B cell (primary cell): ENCODE measurements around the gene CXXC5. TPM values are rescaled to one million over a fixed set of nuclear protein-coding genes. Genes with fewer than 3 reads are reported as not detected.
A peak's percentile ranks its signal among the peaks of the same experiment; 100 is the strongest.

Experiments used
- ATAC-seq: fragments of 200-7000 bp; cut with Tn5 transposase; one replicate; pipeline ENCODE4 v1.10.0; 2021; ENCODE audit warnings: low read depth, mild to moderate bottlenecking, moderate number of reproducible peaks, moderate library complexity
- CTCF ChIA-PET: fragments of 350-600 bp; sonication (Branson Sonifier 250); formaldehyde crosslinking; loops from one replicate; lab custom pipeline; 2021; ENCODE audit warnings: antibody characterized with exemption, inconsistent platforms; lab: Charles Lee
- POLR2A ChIA-PET: fragments of 350-600 bp; sonication (Branson Sonifier 250); formaldehyde crosslinking; loops from one replicate; lab custom pipeline; 2021; ENCODE audit warnings: antibody characterized with exemption; lab: Charles Lee
- DNase-seq: peaks from one replicate; pipeline ENCODE4 v3.0.0; 2013
- H2AFZ ChIP-seq: 2 replicates; pipeline ENCODE4 v1.6.1; 2012; ENCODE audit warnings: mild to moderate bottlenecking, low read depth, low read length; ENCODE audit not compliant: insufficient read depth, poor library complexity, severe bottlenecking
- H3K27ac ChIP-seq, 2 donors: 1 replicate in 1 of 2; 2 replicates in 1 of 2; pipeline ENCODE4 v1.5.1; 2012 to 2013; ENCODE audit warnings: low read length in 2 of 2, mild to moderate bottlenecking in 2 of 2, moderate library complexity in 1 of 2
- H3K27me3 ChIP-seq, 4 experiments: fragments of 200-600 bp in 1 of 4; sonication (generic) in 1 of 4; replicated peaks in 1 of 4; 1 replicate in 2 of 4; 2 replicates in 2 of 4; pipeline versions ENCODE4 v1.6.1 to v1.7.0; 2013 to 2016; ENCODE audit warnings: low read length in 3 of 4, mild to moderate bottlenecking in 2 of 4, mixed read lengths in 1 of 4, moderate library complexity in 1 of 4; ENCODE audit not compliant: insufficient read depth in 4 of 4, control insufficient read depth in 3 of 4; ENCODE audit errors: control extremely low read depth in 1 of 4
- H3K36me3 ChIP-seq, 2 experiments: replicated peaks in 1 of 2; 1 replicate in 1 of 2; 2 replicates in 1 of 2; pipeline versions ENCODE4 v1.6.1 to v1.7.1; 2013; ENCODE audit warnings: low read length in 1 of 2; ENCODE audit not compliant: insufficient read depth in 2 of 2, control insufficient read depth in 1 of 2; ENCODE audit errors: control extremely low read depth in 1 of 2, extremely low read depth in 1 of 2
- H3K4me1 ChIP-seq, 2 donors: fragments of 200-600 bp in 1 of 2; sonication (generic) in 1 of 2; 1 replicate in 1 of 2; 2 replicates in 1 of 2; pipeline versions ENCODE4 v1.5.1 to v1.6.1; 2013 to 2017; ENCODE audit warnings: low read length in 2 of 2; ENCODE audit not compliant: control insufficient read depth in 2 of 2, insufficient read depth in 2 of 2
- H3K4me2 ChIP-seq: replicated peaks from 2 replicates; pipeline ENCODE3; 2012; ENCODE audit warnings: mild to moderate bottlenecking, low read depth, low read length; ENCODE audit not compliant: poor library complexity, severe bottlenecking
- H3K4me3 ChIP-seq, 5 experiments: fragments of 200-600 bp in 1 of 5; sonication (generic) in 1 of 5; 1 replicate in 3 of 5; 2 replicates in 2 of 5; pipeline versions ENCODE4 v1.5.1 to v1.7.0; 2011 to 2016; ENCODE audit warnings: low read length in 4 of 5, mild to moderate bottlenecking in 4 of 5, low read depth in 2 of 5, control low read depth in 1 of 5, moderate library complexity in 1 of 5; ENCODE audit not compliant: insufficient read depth in 1 of 5; ENCODE audit errors: control extremely low read depth in 1 of 5, extremely low read depth in 1 of 5
- H3K79me2 ChIP-seq: fragments of 200-600 bp; sonication (generic); one replicate; pipeline ENCODE4 v1.6.0; 2016; ENCODE audit warnings: low read length; ENCODE audit not compliant: control insufficient read depth, insufficient read depth
- H3K9ac ChIP-seq: fragments of 200-600 bp; sonication (generic); 2 replicates; pipeline ENCODE4 v1.6.1; 2017; ENCODE audit warnings: mild to moderate bottlenecking, low read length, moderate library complexity
- H3K9me3 ChIP-seq, 3 donors: one replicate each; pipeline versions ENCODE4 v1.6.1 to v1.7.1; 2013; ENCODE audit warnings: low read length in 2 of 3; ENCODE audit not compliant: control insufficient read depth in 2 of 3, insufficient read depth in 1 of 3; ENCODE audit errors: control extremely low read depth in 1 of 3
- H4K20me1 ChIP-seq: 2 replicates; pipeline ENCODE4 v1.6.0; 2012; ENCODE audit warnings: mild to moderate bottlenecking, low read length; ENCODE audit not compliant: insufficient read depth, control insufficient read depth, poor library complexity, severe bottlenecking
- H3K27ac Mint-ChIP-seq: one replicate; pipeline ENCODE4 v1.8.0; 2021; ENCODE audit warnings: mixed read lengths
- H3K27me3 Mint-ChIP-seq: one replicate; pipeline ENCODE4 v1.8.0; 2021; ENCODE audit warnings: mixed read lengths
- H3K4me1 Mint-ChIP-seq: one replicate; pipeline ENCODE4 v1.8.0; 2021; ENCODE audit warnings: mixed read lengths
- H3K4me3 Mint-ChIP-seq: one replicate; pipeline ENCODE4 v1.8.0; 2021; ENCODE audit warnings: mixed read lengths
- H3K9me3 Mint-ChIP-seq: one replicate; pipeline ENCODE4 v1.8.0; 2022; ENCODE audit warnings: mixed read lengths; ENCODE audit not compliant: insufficient read depth
- EZH2 ChIP-seq: IDR thresholded peaks from 2 replicates; pipeline ENCODE4 v1.6.1; 2012; ENCODE audit warnings: borderline replicate concordance, low read depth, mild to moderate bottlenecking, moderate library complexity, low read length; ENCODE audit not compliant: insufficient read depth, poor library complexity, severe bottlenecking
- WGBS: methylation state at CpG from one replicate; pipeline ENCODE4 v1.1.5; 2013; ENCODE audit warnings: missing lambda C conversion rate; ENCODE audit not compliant: insufficient coverage; 5-methylcytosine and 5-hydroxymethylcytosine counted together
- intact Hi-C: fragments of 100-400 bp; cut with micrococcal nuclease; formaldehyde crosslinking; loops from one replicate; pipeline ENCODE4 v1.10.0; 2022
- polyA plus RNA-seq: library from polyadenylated mRNA; depleted of rRNA; stranded (reverse); fragments of >200 nt; gene quantifications from 2 replicates; pipeline ENCODE4 v1.2.3, GENCODE V29; 2012
- total RNA-seq, 2 donors: library from RNA; stranded (reverse); fragments of 120-200 nt in 1 of 2; gene quantifications; 1 replicate in 1 of 2; 2 replicates in 1 of 2; pipeline versions ENCODE4 v1.2.3 to v1.2.4, GENCODE V29; 2013 to 2022
- TF ChIP-seq, protein P1 (sequence below): fragments of 200-600 bp; IDR thresholded peaks from one replicate; pipeline ENCODE4 v1.8.0; 2022; ENCODE audit warnings: antibody characterized with exemption, mild to moderate bottlenecking

The CXXC5 gene
- total and polyA plus RNA-seq, 2 donors (not counting 1 experiment from before 2014, with no cell fraction given), result 126 to 143 TPM

DNA sequence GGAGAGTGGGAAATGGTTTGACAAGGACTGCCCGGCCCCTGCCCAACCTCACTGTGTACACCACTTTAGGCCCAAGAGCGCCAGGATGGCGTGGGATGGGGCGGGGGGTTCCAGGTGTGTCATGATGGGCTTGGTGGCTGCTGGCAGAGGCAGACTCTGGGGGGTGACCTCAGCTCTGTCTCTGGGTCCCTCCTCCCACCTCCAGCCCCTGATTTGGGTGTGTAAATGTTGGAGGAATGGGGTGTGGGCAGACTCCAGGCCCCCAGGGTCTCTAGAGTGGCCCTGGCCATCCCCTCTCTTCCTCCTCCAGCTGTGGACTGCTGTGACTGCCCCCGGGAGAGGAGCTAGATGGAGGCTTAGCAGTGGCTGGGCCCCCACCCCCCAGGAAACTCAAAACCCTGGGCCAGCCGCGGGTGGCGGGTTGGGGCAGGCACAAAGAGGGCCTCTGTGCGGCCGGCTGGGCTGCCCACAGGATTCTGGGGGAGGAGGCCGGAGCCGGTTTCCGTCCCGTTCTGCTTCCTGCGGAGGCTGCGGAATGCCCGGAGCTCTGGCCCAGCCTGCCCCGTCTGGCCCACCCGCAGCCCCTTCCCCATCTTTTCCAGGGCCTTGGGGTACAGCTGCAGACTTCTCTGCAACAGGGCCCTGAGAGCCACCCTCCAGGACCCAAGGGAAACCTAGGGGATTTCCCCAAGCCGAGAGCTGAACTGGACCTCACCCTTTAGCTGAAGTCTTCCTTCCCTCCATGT is 23.1 kb downstream of the CXXC5 start:
- H4K20me1 ChIP-seq, result peaks cover 92% of the 10 kb centered on the region
- Mint-ChIP-seq H3K27me3 (no peaks in the 10 kb centered on the region), H3K4me1 (peaks cover 83% of the 10 kb centered on the region), H3K27ac (peak overlapping the region; percentile 95), H3K9me3 (no peaks in the 10 kb centered on the region), H3K4me3 (peak overlapping the region; percentile 86)
- peak overlapping the region; percentile 70 for H3K9ac ChIP-seq
- H3K36me3 ChIP-seq, result peaks cover 0 to 27% of the 10 kb centered on the region in 2 experiments
- peaks cover 83 to 94% of the 10 kb centered on the region in 2 donors for H3K4me1 ChIP-seq
- H3K27me3 ChIP-seq, result no peaks in the 10 kb centered on the region
- no peak for ATAC-seq
- H3K4me2 ChIP-seq, result peak overlapping the region; percentile 94
- intact Hi-C loops, result loop anchor here (2.0 kb wide), 1 partner anchor 40 kb away; no protein-coding TSS in a partner anchor
- peaks cover 97% of the 10 kb centered on the region for H3K79me2 ChIP-seq
- H3K27ac ChIP-seq, result peak overlapping the region; percentile 89 to 90
- H3K4me3 ChIP-seq, result peak overlapping the region in 4 of 5 experiments; percentile 40 to 71 (median 52)
- H3K9me3 ChIP-seq, result no peaks in the 10 kb centered on the region
- WGBS, result 1% methylated on average over 16 of the region's 20 CpGs
- CTCF ChIA-PET, result interaction anchor here (0.9 to 11.4 kb wide), 10 partner anchors 8 to 104 kb away, joined by 3 to 215 read pairs (median 7); partner anchors contain the start of gene CXXC5
- DNase-seq, result peak; percentile 51
- POLR2A ChIA-PET, result interaction anchor here (0.6 to 9.7 kb wide), 10 partner anchors 11 to 94 kb away, joined by 3 to 266 read pairs (median 18); partner anchors contain the start of gene CXXC5
- no peak overlapping the region for H2AFZ ChIP-seq
- TF ChIP-seq EZH2, result no peak
- TF ChIP-seq, protein P1, sequence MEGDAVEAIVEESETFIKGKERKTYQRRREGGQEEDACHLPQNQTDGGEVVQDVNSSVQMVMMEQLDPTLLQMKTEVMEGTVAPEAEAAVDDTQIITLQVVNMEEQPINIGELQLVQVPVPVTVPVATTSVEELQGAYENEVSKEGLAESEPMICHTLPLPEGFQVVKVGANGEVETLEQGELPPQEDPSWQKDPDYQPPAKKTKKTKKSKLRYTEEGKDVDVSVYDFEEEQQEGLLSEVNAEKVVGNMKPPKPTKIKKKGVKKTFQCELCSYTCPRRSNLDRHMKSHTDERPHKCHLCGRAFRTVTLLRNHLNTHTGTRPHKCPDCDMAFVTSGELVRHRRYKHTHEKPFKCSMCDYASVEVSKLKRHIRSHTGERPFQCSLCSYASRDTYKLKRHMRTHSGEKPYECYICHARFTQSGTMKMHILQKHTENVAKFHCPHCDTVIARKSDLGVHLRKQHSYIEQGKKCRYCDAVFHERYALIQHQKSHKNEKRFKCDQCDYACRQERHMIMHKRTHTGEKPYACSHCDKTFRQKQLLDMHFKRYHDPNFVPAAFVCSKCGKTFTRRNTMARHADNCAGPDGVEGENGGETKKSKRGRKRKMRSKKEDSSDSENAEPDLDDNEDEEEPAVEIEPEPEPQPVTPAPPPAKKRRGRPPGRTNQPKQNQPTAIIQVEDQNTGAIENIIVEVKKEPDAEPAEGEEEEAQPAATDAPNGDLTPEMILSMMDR, result no peak

GRCh38 chr5:139675213-139675612 is 27.1 kb downstream of the CXXC5 start:
- TF ChIP-seq EZH2, result no peak
- TF ChIP-seq, protein P1, result no peak
- intact Hi-C loops, result no loop called here
- H3K27ac Mint-ChIP-seq, result peak overlapping the region; percentile 78
- H3K4me1 Mint-ChIP-seq, result peaks cover 76% of the 10 kb centered on the region
- Histone ChIP-seq H3K79me2 (peaks cover 96% of the 10 kb centered on the region), H2AFZ (no peak overlapping the region), H3K4me2 (peak overlapping the region; percentile 13), H3K27me3 (no peaks in the 10 kb centered on the region), H4K20me1 (peaks cover 94% of the 10 kb centered on the region), H3K9ac (peak overlapping the region; percentile 15), H3K4me1 (peaks cover 50 to 69% of the 10 kb centered on the region in 2 donors), H3K36me3 (peaks cover 0 to 46% of the 10 kb centered on the region in 2 experiments), H3K9me3 (no peaks in the 10 kb centered on the region), H3K27ac (peak overlapping the region in 1 of 2 donors; percentile 74), H3K4me3 (no peak overlapping the region)
- CTCF ChIA-PET, result interaction anchor here (1.0 to 1.8 kb wide), 8 partner anchors 12 to 41 kb away, joined by 3 to 8 read pairs (median 4); partner anchors contain the start of gene CXXC5
- H3K4me3 Mint-ChIP-seq, result no peak overlapping the region
- DNase-seq (no peak), ATAC-seq (no peak)
- no peaks in the 10 kb centered on the region for H3K27me3 Mint-ChIP-seq
- POLR2A ChIA-PET, result interaction anchor here (0.6 to 1.0 kb wide), 3 partner anchors 10 to 37 kb away, joined by 3 read pairs; no protein-coding TSS in a partner anchor
- no peaks in the 10 kb centered on the region for H3K9me3 Mint-ChIP-seq
- WGBS, result 97% methylated on average over 4 of the region's 4 CpGs
